Esophagus muscularis mucosa (tissue), 4 donors: ENCODE measurements around the gene FAM181A.

Source experiments
- EP300 ChIP-seq: sonication (generic); formaldehyde crosslinking; IDR thresholded peaks from one replicate; pipeline ENCODE4 v1.6.1; 2017; ENCODE audit warnings: antibody characterized with exemption
- POLR2A ChIP-seq: fragments of 450-650 bp; IDR thresholded peaks from one replicate; pipeline ENCODE4 v1.6.1; 2017; ENCODE audit warnings: antibody characterized with exemption, moderate library complexity, mild to moderate bottlenecking, low read depth
- POLR2AphosphoS5 ChIP-seq, 2 donors: sonication (generic); formaldehyde crosslinking; IDR thresholded peaks; one replicate each; pipeline ENCODE4 v1.6.1; 2017; ENCODE audit warnings: antibody characterized with exemption in 2 of 2
- TF ChIP-seq, protein P1 (sequence below), 3 experiments: fragments of 200-600 bp in 2 of 3; fragments of 450-650 bp in 1 of 3; sonication (generic) in 2 of 3; IDR thresholded peaks; one replicate each; pipeline ENCODE4 v1.5.1; 2017 to 2019; ENCODE audit warnings: antibody characterized with exemption in 3 of 3, mild to moderate bottlenecking in 2 of 3, moderate library complexity in 1 of 3

DNA sequence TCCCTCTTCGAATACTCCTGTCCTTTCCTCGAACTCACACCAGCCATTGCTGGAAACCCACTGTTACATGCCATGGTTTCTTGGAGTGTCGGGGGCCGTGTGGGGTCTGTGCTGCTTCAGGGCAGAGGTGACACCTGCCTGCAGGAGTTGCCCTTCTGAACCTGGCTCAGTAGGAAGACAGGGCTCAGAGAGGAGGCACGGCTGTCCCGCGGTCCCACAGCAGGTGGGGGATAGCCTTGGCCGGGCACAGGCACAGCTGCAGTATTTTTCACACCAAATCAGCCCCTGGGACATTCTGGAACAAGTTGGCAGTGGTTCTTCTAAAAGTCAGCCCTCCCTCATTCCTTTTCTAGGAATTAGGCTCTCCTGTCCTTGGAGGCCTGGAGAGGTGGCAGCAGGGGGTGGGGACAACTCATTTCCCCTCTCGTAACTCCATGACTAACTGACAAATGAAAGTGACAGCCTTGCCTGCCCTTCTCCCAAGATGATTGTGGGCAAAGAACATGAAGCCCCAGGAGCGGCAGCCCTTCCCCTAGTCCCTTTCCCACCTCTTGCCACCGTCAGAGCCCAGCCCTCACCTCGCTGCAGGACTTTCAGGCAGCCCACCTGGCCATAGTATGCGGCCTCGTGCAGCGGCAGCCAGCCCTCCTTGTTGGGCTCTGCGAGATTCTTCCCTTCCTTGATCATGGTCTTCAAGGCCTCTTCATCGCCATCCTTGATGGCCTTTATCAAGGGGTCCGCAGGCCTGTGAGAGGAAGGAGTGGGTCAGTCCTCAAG, 26.8 kb downstream of the FAM181A start:
- no peak for TF ChIP-seq POLR2A
- TF ChIP-seq, protein P1, sequence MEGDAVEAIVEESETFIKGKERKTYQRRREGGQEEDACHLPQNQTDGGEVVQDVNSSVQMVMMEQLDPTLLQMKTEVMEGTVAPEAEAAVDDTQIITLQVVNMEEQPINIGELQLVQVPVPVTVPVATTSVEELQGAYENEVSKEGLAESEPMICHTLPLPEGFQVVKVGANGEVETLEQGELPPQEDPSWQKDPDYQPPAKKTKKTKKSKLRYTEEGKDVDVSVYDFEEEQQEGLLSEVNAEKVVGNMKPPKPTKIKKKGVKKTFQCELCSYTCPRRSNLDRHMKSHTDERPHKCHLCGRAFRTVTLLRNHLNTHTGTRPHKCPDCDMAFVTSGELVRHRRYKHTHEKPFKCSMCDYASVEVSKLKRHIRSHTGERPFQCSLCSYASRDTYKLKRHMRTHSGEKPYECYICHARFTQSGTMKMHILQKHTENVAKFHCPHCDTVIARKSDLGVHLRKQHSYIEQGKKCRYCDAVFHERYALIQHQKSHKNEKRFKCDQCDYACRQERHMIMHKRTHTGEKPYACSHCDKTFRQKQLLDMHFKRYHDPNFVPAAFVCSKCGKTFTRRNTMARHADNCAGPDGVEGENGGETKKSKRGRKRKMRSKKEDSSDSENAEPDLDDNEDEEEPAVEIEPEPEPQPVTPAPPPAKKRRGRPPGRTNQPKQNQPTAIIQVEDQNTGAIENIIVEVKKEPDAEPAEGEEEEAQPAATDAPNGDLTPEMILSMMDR (IDR thresholded peaks at IDR 0.05) = no peak
- TF ChIP-seq POLR2AphosphoS5 (IDR thresholded peaks at IDR 0.05) = no peak
- TF ChIP-seq EP300 = no peak
